VCaP (cell line): ENCODE measurements around the gene SDCCAG8.
A peak's percentile ranks its signal among the peaks of the same experiment; 100 is the strongest.

Source experiments
- H3K27ac ChIP-seq: fragments of 450-650 bp; 2 replicates; pipeline ENCODE4 v1.5.1; 2017
- TF ChIP-seq, protein P1 (sequence below): fragments of 450-650 bp; conservative IDR thresholded peaks from 2 replicates; pipeline ENCODE4 v1.5.1; 2017; ENCODE audit warnings: mild to moderate bottlenecking, moderate library complexity

SDCCAG8 gene

DNA sequence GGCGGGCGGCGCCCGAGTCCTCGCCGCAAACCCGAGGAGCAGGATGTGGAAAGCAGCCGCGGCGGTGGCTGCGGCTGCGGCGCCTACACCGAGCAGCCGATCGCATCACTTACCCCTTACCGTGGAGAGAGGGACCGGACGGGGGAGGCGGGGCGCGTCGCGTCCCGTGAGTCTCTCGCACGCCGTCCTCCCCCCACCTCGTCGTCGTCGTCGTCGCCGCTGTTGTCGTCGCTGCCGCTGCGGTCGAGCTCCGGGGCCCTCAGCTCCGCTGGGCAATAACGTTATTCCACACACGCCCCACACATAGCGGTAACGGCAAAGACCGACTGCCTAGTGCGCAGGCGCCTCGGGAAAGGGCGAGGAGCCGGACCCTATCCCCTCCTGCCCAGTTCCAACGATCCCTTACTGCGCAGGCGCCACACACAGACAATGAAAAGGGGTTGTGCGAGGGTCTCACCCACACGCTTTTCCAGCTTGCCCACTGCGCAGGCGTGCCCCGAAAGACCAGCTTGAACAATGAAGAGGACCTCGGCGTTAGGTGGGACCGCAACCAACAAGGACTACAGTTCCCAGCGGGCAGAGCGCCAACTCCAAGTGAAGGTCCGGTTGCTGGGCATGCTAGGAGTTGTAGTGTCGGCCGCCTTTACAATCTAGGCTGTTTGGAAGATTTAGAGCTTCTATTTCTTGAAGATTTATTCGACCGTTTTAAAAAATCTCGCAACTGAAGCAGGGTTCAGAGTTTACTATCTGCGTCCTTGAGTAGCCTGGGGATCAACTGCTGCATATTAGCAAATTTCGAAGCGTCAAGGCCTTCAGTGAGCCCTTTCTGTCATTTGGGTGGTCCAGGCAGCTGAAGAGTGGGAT is 682 bp upstream of the SDCCAG8 start, which contains the start of gene CEP170:
Gene CEP170 (minus strand): TSS at position 355 of the 864 bp plus-strand sequence. CDS start 30,001 bp downstream, outside the sequence.
- TF ChIP-seq, protein P1, sequence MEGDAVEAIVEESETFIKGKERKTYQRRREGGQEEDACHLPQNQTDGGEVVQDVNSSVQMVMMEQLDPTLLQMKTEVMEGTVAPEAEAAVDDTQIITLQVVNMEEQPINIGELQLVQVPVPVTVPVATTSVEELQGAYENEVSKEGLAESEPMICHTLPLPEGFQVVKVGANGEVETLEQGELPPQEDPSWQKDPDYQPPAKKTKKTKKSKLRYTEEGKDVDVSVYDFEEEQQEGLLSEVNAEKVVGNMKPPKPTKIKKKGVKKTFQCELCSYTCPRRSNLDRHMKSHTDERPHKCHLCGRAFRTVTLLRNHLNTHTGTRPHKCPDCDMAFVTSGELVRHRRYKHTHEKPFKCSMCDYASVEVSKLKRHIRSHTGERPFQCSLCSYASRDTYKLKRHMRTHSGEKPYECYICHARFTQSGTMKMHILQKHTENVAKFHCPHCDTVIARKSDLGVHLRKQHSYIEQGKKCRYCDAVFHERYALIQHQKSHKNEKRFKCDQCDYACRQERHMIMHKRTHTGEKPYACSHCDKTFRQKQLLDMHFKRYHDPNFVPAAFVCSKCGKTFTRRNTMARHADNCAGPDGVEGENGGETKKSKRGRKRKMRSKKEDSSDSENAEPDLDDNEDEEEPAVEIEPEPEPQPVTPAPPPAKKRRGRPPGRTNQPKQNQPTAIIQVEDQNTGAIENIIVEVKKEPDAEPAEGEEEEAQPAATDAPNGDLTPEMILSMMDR: no peak
- peak within 1 kb of the TSS; percentile 97 for H3K27ac ChIP-seq

DNA sequence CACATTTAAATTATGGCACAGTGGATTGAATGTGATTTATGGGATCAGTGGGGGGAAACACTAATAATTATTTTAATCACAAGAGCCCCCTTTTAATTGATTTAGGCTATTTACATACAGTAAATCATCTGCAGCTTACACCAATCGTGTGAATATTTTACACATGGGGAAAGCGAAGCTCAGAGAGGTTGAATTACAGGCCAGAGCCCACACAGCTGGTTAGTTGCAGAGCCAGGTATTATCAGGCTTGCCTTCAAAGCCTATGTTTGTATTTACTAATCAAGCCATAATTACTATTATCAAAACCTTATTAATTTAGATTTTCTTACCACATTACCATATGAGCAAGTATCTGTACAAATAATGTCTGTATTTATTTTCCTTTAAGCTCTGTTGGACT is 749 bp downstream of the SDCCAG8 start:
- TF ChIP-seq, protein P1: no peak
- peak overlapping the region; percentile 97 for H3K27ac ChIP-seq

DNA sequence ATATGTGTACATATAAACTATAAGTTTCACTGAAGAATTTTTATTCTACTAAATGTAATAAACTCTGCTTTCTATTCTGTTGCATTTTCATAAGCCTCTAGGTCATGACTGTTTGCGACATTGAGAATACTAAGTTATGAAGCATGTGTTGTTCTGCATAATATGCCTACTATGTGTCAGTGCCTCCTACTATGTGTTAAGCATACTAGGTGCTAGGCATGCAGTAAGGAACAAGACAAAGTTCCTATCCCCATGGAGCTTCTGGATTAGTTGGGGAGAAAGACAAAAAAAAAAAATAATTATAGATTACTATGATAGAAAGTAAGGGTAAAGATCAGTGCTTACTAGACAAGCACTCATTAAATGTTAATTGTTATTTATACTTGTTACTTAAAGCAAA is 1.3 kb downstream of the SDCCAG8 start:
- peak overlapping the region; percentile 97 for H3K27ac ChIP-seq
- TF ChIP-seq, protein P1: no peak

DNA sequence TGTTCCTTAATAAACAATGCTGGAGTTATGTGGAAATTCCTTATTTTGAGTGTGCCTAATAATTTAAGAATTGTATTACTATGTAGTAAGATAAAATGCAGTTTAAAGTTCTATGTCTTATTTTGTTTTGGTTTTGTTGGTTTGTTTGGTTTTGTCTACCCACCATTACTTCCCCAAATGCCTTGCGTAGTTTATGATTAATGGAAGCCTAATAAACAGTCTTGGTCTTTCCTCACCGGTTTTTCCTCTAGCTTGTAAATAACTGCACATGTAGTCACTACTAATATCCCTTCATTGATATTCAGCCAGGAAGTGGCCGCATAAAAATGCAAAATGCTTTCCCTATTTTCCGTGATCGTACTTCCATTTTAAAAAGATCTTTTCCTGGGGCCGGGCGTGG is 2.9 kb downstream of the SDCCAG8 start:
- no peak overlapping the region for H3K27ac ChIP-seq
- TF ChIP-seq, protein P1: no peak

DNA sequence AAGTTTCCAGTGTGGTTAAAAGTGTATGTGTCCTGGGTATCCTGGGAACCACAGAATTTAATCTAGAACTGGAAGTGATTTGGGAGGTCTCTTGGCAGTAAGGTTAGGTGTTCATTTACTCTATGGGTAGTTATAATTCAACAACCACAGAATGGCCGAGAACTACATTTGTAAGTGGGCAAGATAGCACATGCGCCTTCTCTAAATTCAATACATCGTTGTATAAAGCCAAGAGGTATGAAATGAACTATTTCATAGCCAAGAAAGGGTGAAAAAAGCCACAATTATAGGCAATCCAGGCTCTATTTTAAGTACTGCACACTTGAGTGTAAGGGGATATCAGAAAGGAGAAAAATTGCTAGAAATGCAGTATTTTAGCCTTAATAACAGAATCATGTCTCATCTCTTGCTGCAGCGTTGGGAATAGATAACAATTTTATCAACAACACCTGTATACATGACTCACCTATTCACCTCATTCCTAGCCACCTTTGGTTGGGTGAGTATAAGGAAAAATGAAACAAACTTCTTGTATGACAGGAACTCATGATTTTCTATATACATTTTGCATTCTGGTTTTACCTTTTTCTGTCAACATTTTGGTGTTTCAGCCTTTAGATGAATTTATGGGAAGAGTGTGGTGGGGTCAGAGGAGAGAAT is 4.5 kb downstream of the SDCCAG8 start:
- TF ChIP-seq, protein P1: no peak

DNA sequence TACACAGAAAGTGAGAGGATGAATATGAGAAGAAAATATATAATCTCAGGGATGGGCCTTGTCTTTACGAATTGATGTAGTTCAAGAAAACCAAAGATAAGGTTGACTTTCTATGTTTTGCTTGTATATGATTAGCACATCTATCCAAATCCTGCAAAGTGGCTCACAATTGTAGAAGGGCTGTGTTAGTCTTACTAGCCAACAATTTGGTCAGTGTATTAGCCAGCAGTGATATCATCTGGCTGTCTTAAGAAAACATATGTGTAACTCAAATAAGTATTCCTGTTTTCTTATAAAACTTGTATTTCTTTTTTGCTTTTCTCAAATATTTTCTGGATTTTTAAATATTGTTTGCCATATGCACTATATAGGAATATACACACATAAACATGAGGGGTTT is 5.5 kb downstream of the SDCCAG8 start:
- H3K27ac ChIP-seq: peak overlapping the region; percentile 84
- TF ChIP-seq, protein P1: no peak

More for the DNA sequence above, 4.5 kb downstream of the SDCCAG8 start:
- no peak overlapping the region for H3K27ac ChIP-seq

DNA sequence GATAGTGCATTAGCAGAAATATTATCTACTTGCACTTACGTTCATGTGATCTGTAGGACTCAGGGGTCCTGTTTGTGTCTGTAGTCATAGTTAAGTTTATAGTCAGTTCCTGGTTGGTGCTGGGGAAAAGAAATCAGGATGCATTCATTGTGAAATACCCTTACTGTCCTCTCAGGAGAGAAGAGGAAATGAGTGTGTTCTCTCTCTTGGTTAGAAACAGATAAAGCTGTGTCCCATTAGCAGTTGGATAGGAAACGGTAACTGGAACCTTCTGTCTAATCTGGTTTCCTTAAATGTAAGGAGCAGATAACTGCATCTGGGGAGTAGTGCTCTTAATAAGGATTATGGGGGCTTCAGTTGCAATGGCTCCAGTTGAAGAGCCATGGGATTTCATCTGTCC is 8.9 kb downstream of the SDCCAG8 start:
- peak overlapping the region; percentile 84 for H3K27ac ChIP-seq
- TF ChIP-seq, protein P1: no peak
